ENCODE measurements around the gene PPP6R2.

The PPP6R2 gene

DNA sequence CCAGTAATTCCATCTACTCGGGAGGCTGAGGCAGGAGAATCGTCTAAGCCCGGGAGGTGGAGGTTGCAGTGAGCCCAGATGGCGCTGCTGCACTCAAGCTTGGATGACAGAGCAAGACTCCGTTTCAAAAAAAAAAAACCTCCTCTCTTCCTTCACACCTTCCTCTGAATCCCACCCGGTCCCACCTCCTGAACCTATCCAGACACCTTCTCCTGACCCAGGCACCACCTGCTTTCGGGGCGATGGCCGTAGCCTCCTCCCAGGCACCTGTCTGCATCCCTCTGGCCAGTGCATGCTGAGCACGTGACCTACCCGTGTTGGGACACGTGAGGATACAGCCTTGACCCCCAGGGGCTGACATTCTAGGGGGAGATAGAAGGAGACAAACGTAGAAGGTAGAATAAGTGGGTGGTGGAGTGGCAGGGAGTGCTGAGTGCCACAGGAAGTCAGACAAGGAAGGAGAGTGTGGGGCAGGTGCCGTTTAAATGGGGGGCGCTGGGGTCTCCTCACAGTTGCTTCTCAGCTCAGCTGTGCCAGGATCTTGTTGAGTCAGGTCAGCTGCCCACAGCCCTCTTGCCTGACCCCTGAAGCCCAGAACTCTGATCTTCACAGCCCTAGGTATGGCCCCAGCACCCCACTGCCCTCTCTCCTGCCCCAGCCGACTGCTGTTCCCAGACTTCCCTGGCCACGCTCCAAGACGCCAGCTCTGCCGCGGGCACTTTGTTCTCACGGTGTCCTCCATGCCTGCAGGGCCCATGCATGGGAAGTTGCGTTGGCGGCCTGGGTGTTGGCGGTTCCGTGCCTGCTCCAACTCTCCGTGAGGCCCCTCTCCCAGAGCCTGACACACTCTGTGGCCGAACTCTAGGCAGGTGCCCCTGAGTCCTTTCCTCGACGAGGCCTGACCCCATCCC lies 142.3 kb downstream of the PPP6R2 start:
- no peak for ATAC-seq
- H3K4me1 Mint-ChIP-seq: no peaks in the 10 kb centered on the region
- no peaks in the 10 kb centered on the region for H3K9me3 Mint-ChIP-seq
- H3K4me3 Mint-ChIP-seq: no peak overlapping the region
- H3K36me3 Mint-ChIP-seq: no peaks in the 10 kb centered on the region
- no peak for DNase-seq (ENCODE audit: low spot score in 2 of 2)
- H3K27ac Mint-ChIP-seq: peak overlapping the region; percentile 7

DNA sequence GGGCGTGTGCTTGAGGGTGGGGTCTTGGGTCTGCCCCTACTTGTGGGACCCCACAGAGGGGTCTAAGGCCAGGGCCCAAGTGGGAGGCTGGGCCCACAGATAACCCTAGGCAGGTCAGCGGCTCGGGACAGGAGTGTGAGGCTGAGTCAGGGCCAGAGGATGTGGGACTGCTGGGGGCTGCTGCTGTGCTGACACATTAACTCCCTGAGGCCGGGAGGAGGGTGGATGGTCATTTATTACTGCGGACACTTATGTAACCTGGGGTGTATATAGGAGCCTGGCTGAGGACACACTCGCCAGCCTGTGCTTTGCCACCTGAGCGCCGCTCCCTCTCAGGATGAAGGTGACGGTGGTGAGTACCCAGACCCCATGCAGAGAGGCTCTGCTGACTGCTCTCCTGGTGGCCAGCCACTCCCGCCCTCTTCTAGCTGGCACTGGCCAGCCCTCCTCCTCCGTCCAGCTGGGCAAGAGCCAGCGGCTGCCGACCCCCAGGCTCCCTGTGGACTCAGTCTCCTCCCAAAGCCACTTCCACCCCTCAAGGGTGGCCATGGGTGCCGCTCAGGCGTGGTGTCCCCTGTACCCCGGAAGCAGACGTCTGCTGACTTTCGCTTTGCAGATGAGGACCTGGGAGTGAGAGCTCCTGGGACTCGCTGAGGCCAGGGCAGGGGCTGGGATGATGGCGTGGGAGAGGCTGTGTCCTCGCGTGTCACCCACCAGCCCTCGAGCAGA lies 143.6 kb downstream of the PPP6R2 start, which contains the start of gene MIOX:
TSS of gene MIOX (plus strand) at position 299 of the 729 bp plus-strand sequence. CDS start at position 338, 39 bp downstream.
- Mint-ChIP-seq H3K27ac (peak within 1 kb of the TSS; percentile 7), H3K36me3 (no peaks in the 10 kb centered on the region), H3K9me3 (no peaks in the 10 kb centered on the region), H3K4me1 (peaks cover 8% of the 10 kb centered on the region), H3K4me3 (no peak within 1 kb of the TSS)
- DNase-seq (ENCODE audit: low spot score in 2 of 2) (no peak), ATAC-seq (peak; percentile 5)

- Mint-ChIP-seq H3K9me3 (no peaks in the 10 kb centered on the region), H3K27ac (no peak overlapping the region), H3K4me3 (no peak overlapping the region), H3K4me1 (peaks cover 8% of the 10 kb centered on the region), H3K36me3 (no peaks in the 10 kb centered on the region)
- ATAC-seq: no peak
- DNase-seq (ENCODE audit: low spot score in 2 of 2): no peak
Observed at GRCh38 chr22:50487290-50488005, 144.3 kb downstream of the PPP6R2 start.

DNA sequence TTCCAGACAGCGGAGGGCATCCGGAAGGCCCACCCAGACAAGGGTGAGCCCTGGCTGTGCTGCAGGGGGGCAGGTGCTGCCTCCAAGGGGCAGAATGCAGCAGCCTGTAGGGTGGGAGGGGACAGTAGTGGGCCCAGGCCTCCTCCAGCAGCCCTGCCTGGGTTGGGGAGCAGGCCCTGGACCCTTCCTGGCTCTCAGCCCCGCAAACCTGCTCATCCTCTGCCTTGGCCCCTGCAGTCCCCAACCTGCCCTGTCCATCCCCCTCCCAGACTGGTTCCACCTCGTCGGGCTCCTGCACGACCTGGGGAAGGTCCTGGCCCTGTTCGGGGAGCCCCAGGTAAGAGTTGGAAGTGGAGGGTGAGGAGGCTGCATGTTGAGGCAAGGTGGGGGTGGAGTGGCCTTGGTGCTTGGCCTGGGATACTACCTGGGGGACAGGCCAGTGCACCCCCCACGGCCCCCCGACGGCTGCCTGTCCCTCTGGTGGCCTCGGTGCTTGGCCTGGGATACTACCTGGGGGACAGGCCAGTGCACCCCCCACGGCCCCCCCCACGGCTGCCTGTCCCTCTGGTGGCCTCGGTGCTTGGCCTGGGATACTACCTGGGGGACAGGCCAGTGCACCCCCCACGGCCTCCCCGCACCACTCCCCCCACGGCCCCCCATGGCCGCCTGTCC lies 145.0 kb downstream of the PPP6R2 start:
- no peaks in the 10 kb centered on the region for H3K9me3 Mint-ChIP-seq
- no peak for ATAC-seq

GRCh38 chr22:50488886-50489285 lies 145.8 kb downstream of the PPP6R2 start:
- Mint-ChIP-seq H3K9me3 (no peaks in the 10 kb centered on the region), H3K4me3 (no peak overlapping the region)

More for the DNA sequence above, 145.0 kb downstream of the PPP6R2 start:
- Mint-ChIP-seq H3K4me3 (no peak overlapping the region), H3K4me1 (peaks cover 8% of the 10 kb centered on the region), H3K27ac (no peak overlapping the region), H3K36me3 (no peaks in the 10 kb centered on the region)
- no peak for DNase-seq (ENCODE audit: low spot score in 2 of 2)

GRCh38 chr22:50489363-50490243 lies 146.5 kb downstream of the PPP6R2 start:
- Mint-ChIP-seq H3K4me3 (no peak overlapping the region), H3K9me3 (no peaks in the 10 kb centered on the region), H3K4me1 (peaks cover 8% of the 10 kb centered on the region), H3K27ac (no peak overlapping the region), H3K36me3 (no peaks in the 10 kb centered on the region)
- ATAC-seq: no peak
- no peak for DNase-seq (ENCODE audit: low spot score in 2 of 2)

More at GRCh38 chr22:50488886-50489285, 145.8 kb downstream of the PPP6R2 start:
- ATAC-seq: no peak
- peaks cover 8% of the 10 kb centered on the region for H3K4me1 Mint-ChIP-seq
- no peak overlapping the region for H3K27ac Mint-ChIP-seq
- no peak for DNase-seq (ENCODE audit: low spot score in 2 of 2)
- no peaks in the 10 kb centered on the region for H3K36me3 Mint-ChIP-seq

DNA sequence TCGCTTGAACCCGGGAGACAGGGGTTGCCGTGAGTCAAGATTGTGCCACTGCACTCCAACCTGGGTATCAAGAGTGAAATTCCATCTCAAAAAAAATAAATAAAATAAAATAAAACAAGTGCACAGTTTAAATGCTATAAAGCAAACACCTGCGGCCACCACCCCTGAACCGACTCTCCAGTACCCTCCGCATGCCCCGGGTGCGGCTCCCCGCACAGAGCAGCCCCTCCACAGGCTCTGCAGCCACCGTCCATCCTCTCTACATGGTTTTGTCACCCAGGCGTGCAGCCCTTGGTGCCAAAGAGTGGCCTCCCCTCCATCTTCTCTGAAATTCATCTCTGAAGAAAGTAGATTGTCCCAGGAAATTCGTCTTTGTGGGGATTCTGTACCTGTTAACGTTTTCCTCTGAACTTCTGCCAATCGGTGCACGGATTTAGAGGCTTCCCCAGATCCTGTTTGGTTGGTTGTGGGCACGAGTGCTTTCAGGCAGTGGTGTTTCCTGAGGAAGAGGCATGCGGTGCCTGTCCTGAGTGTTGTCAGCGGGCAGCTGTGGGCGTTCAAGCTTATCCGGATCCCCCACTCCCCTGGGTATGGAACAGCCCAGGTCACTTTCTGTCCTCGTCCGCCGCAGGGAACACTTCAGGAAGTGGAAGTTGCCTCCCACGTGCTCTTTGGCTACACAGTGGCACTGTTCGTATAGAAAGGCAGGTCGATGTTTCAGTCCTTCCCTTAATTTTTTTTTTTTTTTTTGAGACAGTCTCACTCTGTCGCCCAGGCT lies 147.6 kb downstream of the PPP6R2 start:
- Mint-ChIP-seq H3K27ac (peak overlapping the region; percentile 34), H3K36me3 (no peaks in the 10 kb centered on the region), H3K9me3 (no peaks in the 10 kb centered on the region), H3K4me1 (peaks cover 8% of the 10 kb centered on the region), H3K4me3 (no peak overlapping the region)
- ATAC-seq (no peak), DNase-seq (ENCODE audit: low spot score in 2 of 2) (no peak)

Measured in stimulated activated effector memory CD8-positive, alpha-beta T cell treated with anti-CD3 and anti-CD28 coated beads, Interleukin-12 subunit alpha, Interleukin-12 subunit beta, amount 100 ng/mL, for 72 hours (primary cell).